BLaER1 (cell line): ENCODE measurements around the gene CD44.
A peak's percentile ranks its signal among the peaks of the same experiment; 100 is the strongest.

Source experiments
- H3K27ac ChIP-seq: shearing (Covaris generic); formaldehyde crosslinking; 2 replicates; pipeline ENCODE4 v1.8.1; 2022
- H3K27me3 ChIP-seq: shearing (Covaris generic); formaldehyde crosslinking; 2 replicates; pipeline ENCODE4 v1.8.1; 2022
- H3K36me3 ChIP-seq: shearing (Covaris generic); formaldehyde crosslinking; 2 replicates; pipeline ENCODE4 v1.8.1; 2022
- H3K4me1 ChIP-seq: shearing (Covaris generic); formaldehyde crosslinking; 2 replicates; pipeline ENCODE4 v1.8.1; 2022
- H3K4me2 ChIP-seq: shearing (Covaris generic); formaldehyde crosslinking; 2 replicates; pipeline ENCODE4 v1.8.1; 2022
- H3K4me3 ChIP-seq: shearing (Covaris generic); formaldehyde crosslinking; 2 replicates; pipeline ENCODE4 v1.8.1; 2022
- H3K9ac ChIP-seq: shearing (Covaris generic); formaldehyde crosslinking; 2 replicates; pipeline ENCODE4 v1.8.1; 2022
- H3K9me3 ChIP-seq: shearing (Covaris generic); formaldehyde crosslinking; 2 replicates; pipeline ENCODE4 v1.8.1; 2022
- H4K20me1 ChIP-seq: shearing (Covaris generic); formaldehyde crosslinking; 2 replicates; pipeline ENCODE4 v1.8.1; 2022
- Cebpa-rat ChIP-seq: shearing (Covaris generic); IDR thresholded peaks from 2 replicates; pipeline ENCODE4 v1.8.1; 2022

Gene CD44

GRCh38 chr11:35153280-35153679 is 14.3 kb downstream of the CD44 start:
- Histone ChIP-seq H3K36me3 (peaks cover 87% of the 10 kb centered on the region), H4K20me1 (peaks cover 98% of the 10 kb centered on the region), H3K27ac (no peak overlapping the region), H3K4me1 (peaks cover 33% of the 10 kb centered on the region), H3K4me2 (no peak overlapping the region), H3K9ac (no peak overlapping the region), H3K9me3 (peaks cover 45% of the 10 kb centered on the region), H3K4me3 (no peak overlapping the region), H3K27me3 (no peaks in the 10 kb centered on the region)
- no peak for TF ChIP-seq Cebpa-rat

- no peak overlapping the region for H3K4me3 ChIP-seq
- peaks cover 87% of the 10 kb centered on the region for H3K36me3 ChIP-seq
- H4K20me1 ChIP-seq = peaks cover 98% of the 10 kb centered on the region
- H3K9me3 ChIP-seq = peaks cover 29% of the 10 kb centered on the region
- TF ChIP-seq Cebpa-rat = no peak
- no peaks in the 10 kb centered on the region for H3K27me3 ChIP-seq
- peaks cover 48% of the 10 kb centered on the region for H3K4me1 ChIP-seq
- 0 out of 2 replicates have a peak overlapping the region, but pooled peaks have one; percentile 16 for H3K4me2 ChIP-seq
- no peak overlapping the region for H3K9ac ChIP-seq
- H3K27ac ChIP-seq = no peak overlapping the region
These were observed 16.0 kb downstream of the CD44 start for GRCh38 chr11:35154952-35155351.

GRCh38 chr11:35155677-35156076 is 16.7 kb downstream of the CD44 start:
- Histone ChIP-seq H3K4me1 (peaks cover 55% of the 10 kb centered on the region), H3K4me3 (no peak overlapping the region), H3K27ac (no peak overlapping the region), H3K4me2 (peak overlapping the region; percentile 16; the same call in 1 of the 2 replicates), H3K9ac (no peak overlapping the region), H3K36me3 (peaks cover 87% of the 10 kb centered on the region), H3K27me3 (no peaks in the 10 kb centered on the region), H4K20me1 (peaks cover 98% of the 10 kb centered on the region), H3K9me3 (peaks cover 22% of the 10 kb centered on the region)
- TF ChIP-seq Cebpa-rat = no peak

- Histone ChIP-seq H3K27me3 (no peaks in the 10 kb centered on the region), H3K4me2 (0 out of 2 replicates have a peak overlapping the region, but pooled peaks have one; percentile 2), H3K4me3 (no peak overlapping the region), H3K27ac (0 out of 2 replicates have a peak overlapping the region, but pooled peaks have one; percentile 37), H4K20me1 (peaks cover 98% of the 10 kb centered on the region), H3K36me3 (peaks cover 71% of the 10 kb centered on the region), H3K9ac (no peak overlapping the region), H3K4me1 (peaks cover 77% of the 10 kb centered on the region), H3K9me3 (peaks cover 6% of the 10 kb centered on the region; the same call in 1 of the 2 replicates)
- no peak for TF ChIP-seq Cebpa-rat
These were observed 19.1 kb downstream of the CD44 start for GRCh38 chr11:35157814-35158700.

GRCh38 chr11:35158701-35159510 is 19.9 kb downstream of the CD44 start:
- no peak overlapping the region for H3K9ac ChIP-seq
- no peaks in the 10 kb centered on the region for H3K27me3 ChIP-seq
- peaks cover 85% of the 10 kb centered on the region for H3K4me1 ChIP-seq
- H3K27ac ChIP-seq = 0 out of 2 replicates have a peak overlapping the region, but pooled peaks have one; percentile 37
- peaks cover 98% of the 10 kb centered on the region for H4K20me1 ChIP-seq
- peak overlapping the region; percentile 16; the same call in 1 of the 2 replicates for H3K4me2 ChIP-seq
- no peak for TF ChIP-seq Cebpa-rat
- no peak overlapping the region for H3K4me3 ChIP-seq
- H3K36me3 ChIP-seq = peaks cover 64% of the 10 kb centered on the region
- peaks cover 6% of the 10 kb centered on the region; the same call in 1 of the 2 replicates for H3K9me3 ChIP-seq

GRCh38 chr11:35160246-35160824 is 21.4 kb downstream of the CD44 start:
- H3K4me1 ChIP-seq = peaks cover 94% of the 10 kb centered on the region
- no peak overlapping the region for H3K4me3 ChIP-seq
- no peak overlapping the region for H3K9ac ChIP-seq
- H3K4me2 ChIP-seq = 0 out of 2 replicates have a peak overlapping the region, but pooled peaks have one; percentile 15
- H3K36me3 ChIP-seq = peaks cover 55% of the 10 kb centered on the region
- H3K27ac ChIP-seq = no peak overlapping the region
- H3K9me3 ChIP-seq = no peaks in the 10 kb centered on the region; the same call in 1 of the 2 replicates
- TF ChIP-seq Cebpa-rat = no peak
- no peaks in the 10 kb centered on the region for H3K27me3 ChIP-seq
- H4K20me1 ChIP-seq = peaks cover 98% of the 10 kb centered on the region

GRCh38 chr11:35160902-35161597 is 22.1 kb downstream of the CD44 start:
- Histone ChIP-seq H3K27me3 (no peaks in the 10 kb centered on the region), H4K20me1 (peaks cover 96% of the 10 kb centered on the region), H3K4me3 (no peak overlapping the region), H3K36me3 (peaks cover 54% of the 10 kb centered on the region), H3K27ac (no peak overlapping the region), H3K9ac (no peak overlapping the region), H3K9me3 (no peaks in the 10 kb centered on the region; the same call in 1 of the 2 replicates), H3K4me2 (no peak overlapping the region), H3K4me1 (peaks cover 93% of the 10 kb centered on the region)
- TF ChIP-seq Cebpa-rat = no peak

- Histone ChIP-seq H3K4me1 (peaks cover 95% of the 10 kb centered on the region), H3K4me3 (no peak overlapping the region), H4K20me1 (peaks cover 88% of the 10 kb centered on the region), H3K9ac (no peak overlapping the region), H3K27ac (no peak overlapping the region), H3K36me3 (peaks cover 47% of the 10 kb centered on the region), H3K4me2 (peak overlapping the region; percentile 90), H3K27me3 (no peaks in the 10 kb centered on the region), H3K9me3 (no peaks in the 10 kb centered on the region)
- TF ChIP-seq Cebpa-rat = no peak
These were observed 23.8 kb downstream of the CD44 start for GRCh38 chr11:35162745-35163144.

- Histone ChIP-seq H4K20me1 (peaks cover 84% of the 10 kb centered on the region), H3K9ac (no peak overlapping the region), H3K36me3 (peaks cover 45% of the 10 kb centered on the region), H3K4me3 (no peak overlapping the region), H3K9me3 (no peaks in the 10 kb centered on the region), H3K4me1 (peaks cover 95% of the 10 kb centered on the region), H3K4me2 (peak overlapping the region; percentile 90), H3K27ac (0 out of 2 replicates have a peak overlapping the region, but pooled peaks have one; percentile 20), H3K27me3 (no peaks in the 10 kb centered on the region)
- TF ChIP-seq Cebpa-rat = no peak
These were observed 24.2 kb downstream of the CD44 start for GRCh38 chr11:35163209-35163608.
